ENCODE data around the gene MBD2. TPM values are rescaled to one million over a fixed set of nuclear protein-coding genes. Genes with fewer than 3 reads are reported as not detected.
A peak's percentile ranks its signal among the peaks of the same experiment; 100 is the strongest.

MBD2 gene
- total RNA-seq, 1 donor from 2014 or later = 150 TPM

DNA sequence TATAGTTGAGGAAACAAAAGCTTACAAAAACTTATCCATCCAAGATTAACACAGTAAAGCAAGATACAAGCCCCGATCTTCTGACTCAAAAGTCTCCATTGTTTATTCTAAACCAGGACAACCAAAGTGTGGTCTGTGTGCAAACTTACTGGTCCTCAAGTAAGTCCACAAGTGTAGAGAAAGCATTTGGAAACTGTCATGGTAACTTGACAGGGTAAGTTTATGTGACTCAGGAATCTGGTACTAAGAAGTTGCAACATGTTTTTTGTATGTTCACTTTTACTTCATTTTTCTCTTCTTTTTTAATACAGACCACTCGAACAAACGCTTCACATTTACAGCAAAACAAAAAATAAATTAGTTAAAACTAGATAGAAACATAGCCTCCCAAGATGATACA, 9.4 kb downstream of the MBD2 start:
- H3K4me3 Mint-ChIP-seq = no peak overlapping the region
- H3K4me1 Mint-ChIP-seq = peaks cover 81% of the 10 kb centered on the region
- H3K27me3 Mint-ChIP-seq = no peaks in the 10 kb centered on the region
- ATAC-seq (ENCODE audit: low read depth) (no peak), DNase-seq (no peak)
- ChIA-PET POLR2A (interaction anchor here (1.2 kb wide), 1 partner anchor 54 kb away, joined by 5 read pairs; the partner anchor contains the start of gene POLI), CTCF (interaction anchor here (0.7 kb wide), 1 partner anchor 8 kb away, joined by 3 read pairs; no protein-coding TSS in a partner anchor)
- TF ChIP-seq, protein P1, sequence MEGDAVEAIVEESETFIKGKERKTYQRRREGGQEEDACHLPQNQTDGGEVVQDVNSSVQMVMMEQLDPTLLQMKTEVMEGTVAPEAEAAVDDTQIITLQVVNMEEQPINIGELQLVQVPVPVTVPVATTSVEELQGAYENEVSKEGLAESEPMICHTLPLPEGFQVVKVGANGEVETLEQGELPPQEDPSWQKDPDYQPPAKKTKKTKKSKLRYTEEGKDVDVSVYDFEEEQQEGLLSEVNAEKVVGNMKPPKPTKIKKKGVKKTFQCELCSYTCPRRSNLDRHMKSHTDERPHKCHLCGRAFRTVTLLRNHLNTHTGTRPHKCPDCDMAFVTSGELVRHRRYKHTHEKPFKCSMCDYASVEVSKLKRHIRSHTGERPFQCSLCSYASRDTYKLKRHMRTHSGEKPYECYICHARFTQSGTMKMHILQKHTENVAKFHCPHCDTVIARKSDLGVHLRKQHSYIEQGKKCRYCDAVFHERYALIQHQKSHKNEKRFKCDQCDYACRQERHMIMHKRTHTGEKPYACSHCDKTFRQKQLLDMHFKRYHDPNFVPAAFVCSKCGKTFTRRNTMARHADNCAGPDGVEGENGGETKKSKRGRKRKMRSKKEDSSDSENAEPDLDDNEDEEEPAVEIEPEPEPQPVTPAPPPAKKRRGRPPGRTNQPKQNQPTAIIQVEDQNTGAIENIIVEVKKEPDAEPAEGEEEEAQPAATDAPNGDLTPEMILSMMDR (IDR thresholded peaks at IDR 0.05) = no peak
- H3K36me3 Mint-ChIP-seq (ENCODE audit: low read depth) = peaks cover 7% of the 10 kb centered on the region
- no peaks in the 10 kb centered on the region for H3K9me3 Mint-ChIP-seq
- no peak overlapping the region for H3K27ac Mint-ChIP-seq
- intact Hi-C loops (cut with micrococcal nuclease) = no loop called here

DNA sequence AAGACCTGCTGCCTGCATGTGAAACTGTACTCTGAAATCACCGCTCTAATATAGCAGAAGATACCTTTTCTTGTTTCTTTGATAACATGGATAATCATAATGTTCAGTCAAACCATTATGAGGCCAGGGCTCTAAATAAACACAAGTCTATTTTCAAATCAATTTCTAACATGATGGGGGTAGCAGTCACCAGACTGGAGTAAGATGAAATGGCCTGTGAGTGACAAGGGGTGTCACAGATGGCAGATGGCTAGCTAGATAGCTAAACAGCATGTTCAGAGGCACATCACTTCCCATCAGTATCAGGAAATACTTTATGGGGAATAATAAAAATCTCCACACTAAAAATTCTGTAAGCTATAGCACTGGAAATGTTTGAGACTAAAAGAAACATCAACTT, 14.0 kb downstream of the MBD2 start:
- POLR2A ChIA-PET = interaction anchor here (0.6 to 0.7 kb wide), 3 partner anchors 59 to 1126 kb away, joined by 3 to 9 read pairs (median 3); partner anchors contain the start of gene POLI

DNA sequence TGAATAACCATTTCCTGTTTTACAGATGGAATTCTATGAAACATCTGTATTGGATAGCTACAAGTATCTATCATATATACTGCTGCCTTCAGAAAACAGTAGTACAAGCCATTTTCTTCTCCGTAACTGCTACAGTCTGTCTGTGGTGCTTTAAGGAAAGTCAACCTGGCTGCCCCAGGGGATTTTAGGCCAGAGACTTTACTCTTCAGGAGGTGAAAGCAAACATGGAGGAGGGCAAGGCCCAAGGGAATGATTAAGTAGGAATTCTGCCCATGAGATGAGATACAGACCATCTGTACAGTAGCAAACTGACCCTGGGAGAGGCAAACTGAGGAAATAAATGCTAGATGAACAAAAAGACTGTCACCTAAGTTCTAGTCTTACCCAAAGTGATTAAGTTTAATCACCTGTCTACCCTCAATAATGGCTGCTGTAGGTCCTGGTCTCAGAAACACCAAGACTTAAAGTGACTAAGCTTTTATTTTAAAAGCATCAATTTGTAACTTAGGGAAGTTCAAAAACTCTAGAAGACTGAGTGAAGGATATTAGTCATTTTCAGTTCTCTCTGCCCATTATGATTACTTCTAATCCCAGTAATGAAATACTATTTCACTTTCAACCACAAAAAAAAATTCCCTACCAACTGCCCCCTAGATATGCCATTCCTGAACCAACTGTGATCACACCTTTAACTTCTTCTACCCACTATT, 14.8 kb downstream of the MBD2 start:
- TF ChIP-seq, protein P1 (IDR thresholded peaks at IDR 0.05) = no peak
- ChIA-PET CTCF (interaction anchor here (1.0 kb wide), 1 partner anchor 14 kb away, joined by 7 read pairs; no protein-coding TSS in a partner anchor), POLR2A (interaction anchor here (0.5 to 1.9 kb wide), 3 partner anchors 42 to 60 kb away, joined by 3 to 7 read pairs (median 4); partner anchors contain the start of gene POLI)
- H3K4me1 Mint-ChIP-seq = peaks cover 71% of the 10 kb centered on the region
- H3K4me3 Mint-ChIP-seq = peak overlapping the region; percentile 58
- DNase-seq = no peak
- peak overlapping the region; percentile 78 for H3K27ac Mint-ChIP-seq
- no peaks in the 10 kb centered on the region for H3K27me3 Mint-ChIP-seq
- peak; percentile 71 for ATAC-seq (ENCODE audit: low read depth)
- H3K9me3 Mint-ChIP-seq = no peaks in the 10 kb centered on the region
- intact Hi-C loops (cut with micrococcal nuclease) = loop anchor here (1.0 kb wide), 2 partner anchors 11 to 42 kb away; no protein-coding TSS in a partner anchor
- peaks cover 9% of the 10 kb centered on the region for H3K36me3 Mint-ChIP-seq (ENCODE audit: low read depth)

More for the DNA sequence above, 14.0 kb downstream of the MBD2 start:
- peak overlapping the region; percentile 8 for H3K4me3 Mint-ChIP-seq
- CTCF ChIA-PET = interaction anchor here (1.0 kb wide), 1 partner anchor 13 kb away, joined by 7 read pairs; no protein-coding TSS in a partner anchor
- no peaks in the 10 kb centered on the region for H3K9me3 Mint-ChIP-seq
- H3K4me1 Mint-ChIP-seq = peaks cover 75% of the 10 kb centered on the region
- H3K36me3 Mint-ChIP-seq (ENCODE audit: low read depth) = peaks cover 10% of the 10 kb centered on the region
- TF ChIP-seq, protein P1 (IDR thresholded peaks at IDR 0.05) = no peak
- no peak for DNase-seq
- intact Hi-C loops (cut with micrococcal nuclease) = loop anchor here (1.0 kb wide), 2 partner anchors 10 to 41 kb away; no protein-coding TSS in a partner anchor
- peak; percentile 32 for ATAC-seq (ENCODE audit: low read depth)
- peak overlapping the region; percentile 78 for H3K27ac Mint-ChIP-seq
- H3K27me3 Mint-ChIP-seq = no peaks in the 10 kb centered on the region

DNA sequence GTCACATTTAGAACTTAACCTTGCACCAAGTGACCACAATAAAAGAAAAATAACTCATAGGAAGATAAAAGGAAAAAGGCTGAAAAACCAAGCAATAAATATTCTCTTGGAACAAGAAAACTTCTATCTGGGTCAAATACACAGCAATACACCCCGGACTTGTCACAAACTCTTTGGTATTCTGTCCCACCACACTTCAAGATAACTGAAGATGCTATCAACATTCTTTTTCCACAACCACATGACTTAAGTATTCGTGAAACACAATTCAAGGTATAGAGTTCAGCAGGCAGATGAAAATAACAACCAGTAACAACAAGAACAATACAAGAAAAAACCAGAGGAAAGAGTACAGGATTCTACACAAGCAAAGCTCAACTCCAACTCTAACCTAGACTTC, 18.0 kb downstream of the MBD2 start:
- intact Hi-C loops (cut with micrococcal nuclease) = no loop called here
- peaks cover 65% of the 10 kb centered on the region for H3K4me1 Mint-ChIP-seq
- POLR2A ChIA-PET = no interaction called here

More for the DNA sequence above, 18.0 kb downstream of the MBD2 start:
- ATAC-seq (ENCODE audit: low read depth) (no peak), DNase-seq (no peak)
- CTCF ChIA-PET = interaction anchor here (1.3 kb wide), 1 partner anchor 8 kb away, joined by 3 read pairs; no protein-coding TSS in a partner anchor
- TF ChIP-seq, protein P1 (IDR thresholded peaks at IDR 0.05) = no peak
- Mint-ChIP-seq H3K36me3 (ENCODE audit: low read depth) (peaks cover 32% of the 10 kb centered on the region), H3K4me3 (no peak overlapping the region), H3K9me3 (no peaks in the 10 kb centered on the region), H3K27me3 (no peaks in the 10 kb centered on the region), H3K27ac (peak overlapping the region; percentile 31)
